GM18499 (cell line): Measurements from ENCODE around the gene PRPSAP1.

ENCODE experiments used
- ATAC-seq: cut with Tn5 transposase; IDR thresholded peaks from one replicate; pipeline ENCODE4 v1.9.1; 2021; ENCODE audit warnings: moderate number of reproducible peaks; ENCODE audit not compliant: insufficient read depth, unreplicated experiment

Gene PRPSAP1

DNA sequence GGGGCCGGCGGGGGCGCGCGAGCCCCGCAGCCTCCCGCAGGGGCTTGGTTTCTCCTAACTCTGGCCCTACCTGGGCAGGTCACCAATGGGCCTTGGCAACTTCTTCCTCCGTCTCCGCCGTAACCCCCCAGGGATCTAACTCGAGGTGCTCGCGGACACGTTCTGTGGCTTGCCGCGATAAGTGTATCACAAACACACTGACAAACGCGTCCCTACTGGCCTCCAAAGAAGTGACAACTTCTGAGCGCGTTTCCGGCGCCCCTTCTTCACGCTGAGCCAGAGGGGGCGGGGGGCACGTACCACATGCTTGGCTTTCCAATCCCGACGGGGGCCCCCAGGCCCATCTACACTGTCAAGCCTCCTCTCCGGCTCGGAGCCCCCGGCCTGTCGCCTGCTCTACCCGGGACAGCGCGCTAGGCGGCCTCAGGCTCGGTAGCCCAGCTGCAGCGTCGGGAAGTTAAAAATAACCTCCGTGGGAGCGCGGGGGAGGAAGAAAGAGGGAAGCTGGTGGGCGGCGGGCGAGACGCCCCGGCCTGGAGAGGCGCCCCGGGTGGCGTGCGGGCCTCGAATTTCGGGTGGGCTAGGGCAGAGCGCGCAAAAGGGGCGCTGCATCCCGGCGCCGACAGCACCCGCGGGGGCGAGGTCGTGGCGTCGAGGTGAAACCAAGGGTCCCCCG lies 30.0 kb upstream of the PRPSAP1 start:
- ATAC-seq = no peak

DNA sequence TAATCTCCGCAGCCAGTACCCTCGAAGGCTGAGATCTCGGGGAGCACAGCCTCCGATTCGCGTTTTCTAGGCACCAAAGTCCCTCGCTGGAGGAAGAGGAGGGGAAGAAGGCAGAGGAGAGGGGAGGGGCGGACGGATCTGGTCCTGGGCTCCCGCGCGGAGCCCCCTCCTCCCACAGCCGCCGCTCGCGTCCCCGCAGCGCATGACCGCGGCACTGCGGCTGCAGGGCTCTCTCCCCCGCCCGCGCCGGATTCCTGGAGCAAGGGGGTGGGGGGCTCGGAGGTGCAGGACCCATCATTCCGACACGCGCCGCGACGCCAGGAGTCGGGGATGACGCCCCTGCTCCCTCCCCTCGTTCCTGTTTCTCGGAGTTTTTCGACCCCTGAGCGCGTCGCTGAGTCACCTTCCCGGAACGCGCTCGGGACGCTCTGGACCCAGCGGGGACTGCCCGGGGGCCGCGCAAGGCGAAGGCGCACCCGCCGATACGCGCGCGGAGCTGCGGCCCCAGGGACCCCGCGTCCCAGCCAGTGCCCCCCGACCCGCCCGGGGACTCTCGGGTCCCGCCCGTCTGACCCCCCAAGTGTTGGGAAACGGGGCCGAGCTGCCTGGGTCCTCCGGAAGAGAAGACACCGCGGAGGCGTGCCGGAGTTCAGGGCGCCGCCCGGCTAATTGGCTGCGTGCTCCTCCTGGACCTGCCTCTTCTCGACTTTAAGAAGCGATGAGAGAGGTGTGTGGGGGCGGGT lies 29.3 kb upstream of the PRPSAP1 start:
- ATAC-seq = no peak

- no peak for ATAC-seq
Measured at GRCh38 chr17:76382351-76382802, 28.7 kb upstream of the PRPSAP1 start.

DNA sequence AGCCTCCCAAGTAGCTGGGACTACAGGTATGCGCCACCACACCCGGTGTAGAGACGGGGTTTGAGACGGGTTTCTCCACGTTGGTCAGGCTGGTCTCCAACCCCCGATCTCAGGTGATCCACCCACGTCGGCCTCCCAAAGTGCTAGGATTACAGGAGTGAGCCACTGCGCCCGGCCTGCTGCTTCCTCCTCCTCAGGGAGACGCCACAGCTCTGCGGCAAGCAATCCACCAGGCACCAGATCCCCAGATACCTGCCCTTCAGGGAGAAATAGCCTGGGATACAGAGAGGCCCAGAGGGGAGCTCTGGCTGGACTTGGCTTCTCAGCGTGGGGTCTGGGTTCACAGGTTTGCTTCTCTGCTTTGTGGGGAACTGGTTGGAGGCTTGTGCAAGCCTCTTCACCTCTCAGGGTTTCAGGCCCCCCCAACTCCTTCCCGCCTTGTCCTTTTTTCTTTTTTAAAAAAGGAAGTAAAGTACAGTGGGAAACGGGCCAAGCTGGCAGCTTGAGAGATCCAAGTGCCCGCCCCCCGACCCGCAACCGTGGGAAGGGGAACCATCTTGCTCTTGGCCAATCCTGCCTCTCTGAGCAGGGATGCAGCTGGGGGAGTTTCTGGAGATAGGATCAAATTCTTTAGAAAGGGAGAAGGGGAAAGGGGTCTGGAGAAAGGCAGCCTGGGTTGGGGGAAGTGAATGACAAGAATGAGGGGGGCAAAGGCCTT lies 28.1 kb upstream of the PRPSAP1 start:
- ATAC-seq = no peak

- no peak for ATAC-seq
Measured at GRCh38 chr17:76379646-76380376, 26.1 kb upstream of the PRPSAP1 start.

DNA sequence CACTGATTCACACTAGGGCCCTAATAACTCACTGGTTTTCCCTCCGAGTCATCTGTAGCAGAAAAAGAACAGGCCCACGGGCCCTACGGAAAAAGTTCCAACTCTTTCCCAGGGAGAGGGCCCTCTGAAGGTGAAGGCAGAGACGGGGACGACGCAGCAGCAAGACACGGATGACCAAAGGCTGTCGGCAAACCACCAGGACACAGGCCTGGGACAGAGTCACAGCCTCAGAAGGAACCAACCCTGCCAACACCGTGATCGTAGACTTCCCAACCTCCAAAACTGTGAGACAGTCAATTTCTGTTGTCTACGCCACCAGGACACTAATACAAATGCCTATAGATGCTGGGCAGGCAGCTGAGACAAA lies 25.5 kb upstream of the PRPSAP1 start:
- no peak for ATAC-seq

DNA sequence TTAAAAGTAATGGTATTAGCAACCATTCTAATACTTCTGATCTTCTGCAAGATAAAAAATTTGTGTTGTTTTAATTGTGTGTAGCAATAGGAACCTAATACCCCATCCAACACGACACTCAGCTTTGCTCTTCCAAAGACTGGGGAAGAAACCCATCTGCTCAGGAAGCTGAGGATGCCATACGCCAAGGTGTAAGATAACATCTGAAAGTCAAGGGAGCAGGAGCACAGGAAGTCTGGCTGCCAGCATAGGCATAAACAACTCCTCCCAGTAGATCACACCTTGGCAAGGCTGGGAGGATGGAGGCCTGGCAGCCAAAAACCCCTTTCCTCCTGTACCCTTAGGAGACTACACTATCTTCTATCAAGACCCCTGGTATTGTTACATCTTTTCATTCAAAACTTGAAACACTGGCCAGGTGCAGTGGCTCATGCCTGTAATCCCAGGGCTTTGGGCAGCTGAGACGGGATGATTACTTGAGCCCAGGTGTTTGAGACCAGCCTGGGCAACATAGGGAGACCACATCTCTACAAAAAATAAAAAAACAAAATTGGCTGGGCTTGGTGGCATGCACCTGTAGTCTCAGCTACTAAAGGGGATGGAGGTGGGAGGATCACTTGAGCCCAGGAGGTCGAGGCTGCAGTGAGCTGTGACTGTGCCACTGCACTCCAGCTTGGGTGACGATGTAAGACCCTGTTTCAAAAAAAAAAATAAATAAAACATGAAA lies 25.0 kb upstream of the PRPSAP1 start:
- no peak for ATAC-seq

GRCh38 chr17:76376318-76377133 lies 22.8 kb upstream of the PRPSAP1 start:
- no peak for ATAC-seq

DNA sequence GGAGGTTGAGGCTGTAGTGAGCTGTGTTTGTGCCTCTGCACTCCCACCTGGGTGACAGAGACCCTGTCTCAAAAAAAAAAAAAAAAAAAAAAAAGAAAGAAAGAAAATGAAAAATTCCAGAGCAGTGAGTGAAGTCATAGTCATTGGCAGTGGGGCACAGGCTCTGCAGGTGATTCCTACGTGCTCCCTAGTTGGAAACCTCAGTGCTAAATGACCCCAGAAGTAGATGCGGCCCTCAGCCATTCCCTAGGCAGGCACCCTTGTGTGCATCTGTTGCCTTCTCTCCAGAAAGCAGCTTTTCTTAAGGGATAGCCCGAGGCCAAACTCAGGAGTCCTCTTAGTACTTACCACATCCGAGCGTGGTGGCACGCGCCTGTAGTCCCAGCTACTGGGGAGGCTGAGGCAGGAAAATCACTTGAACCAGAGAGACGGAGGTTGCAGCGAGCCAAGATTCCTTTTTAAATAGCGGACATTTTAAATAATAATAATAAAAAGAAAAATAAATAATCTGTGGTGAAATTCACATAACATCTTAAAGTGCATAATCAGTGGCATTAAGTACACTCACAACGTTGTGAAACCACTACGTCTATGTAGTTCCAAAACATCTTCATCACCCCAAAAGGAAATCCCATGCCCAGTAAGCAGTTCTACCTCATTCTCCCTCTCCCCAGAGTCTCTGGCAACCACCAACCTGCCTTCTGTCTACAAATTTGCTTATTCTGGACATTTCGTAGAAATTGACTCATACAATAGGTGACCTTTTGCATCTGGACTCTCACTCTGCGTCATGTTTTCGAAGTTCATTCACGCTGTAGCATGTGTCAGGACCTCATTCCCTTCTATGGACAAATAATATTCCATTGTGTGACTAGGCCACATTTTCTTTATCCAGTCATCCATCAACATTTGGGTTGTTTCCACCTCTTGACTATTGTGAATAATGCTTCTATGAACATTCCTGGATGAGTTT lies 18.2 kb upstream of the PRPSAP1 start:
- no peak for ATAC-seq

DNA sequence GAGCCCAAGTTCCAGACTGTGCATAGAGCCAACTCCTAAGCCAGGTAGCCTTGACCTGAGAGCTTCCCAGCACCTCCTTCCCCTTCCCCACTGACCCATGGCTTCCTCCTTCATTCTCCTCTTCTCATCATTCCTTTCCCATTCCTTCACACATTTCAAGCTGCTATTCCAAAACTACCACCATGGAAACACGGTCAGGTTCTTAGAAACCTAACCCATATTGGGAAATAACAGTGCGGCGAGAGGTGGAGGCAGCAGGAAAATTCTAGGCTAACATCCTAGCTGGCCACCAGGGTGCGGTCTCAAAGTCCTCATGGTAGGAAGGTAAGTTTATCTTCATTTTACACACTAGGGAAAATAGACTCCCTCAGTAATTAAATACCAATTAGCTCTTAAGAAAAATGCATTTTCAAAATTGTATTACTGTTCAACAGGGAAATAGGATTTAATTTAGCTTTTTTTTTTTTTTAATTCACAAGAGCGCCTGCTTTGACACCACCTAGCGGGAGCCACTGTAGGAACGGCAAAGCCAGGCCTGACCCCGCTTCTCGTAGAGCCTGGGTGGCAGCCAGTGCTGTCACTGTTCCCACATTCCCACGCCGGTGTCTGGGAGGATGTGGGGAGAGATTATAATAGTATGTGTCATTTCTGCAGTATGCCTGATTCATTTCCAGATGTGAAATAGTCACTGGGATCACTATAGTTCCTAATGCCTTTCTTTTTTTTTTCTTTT lies 16.7 kb upstream of the PRPSAP1 start:
- ATAC-seq = no peak

GRCh38 chr17:76369804-76370203 lies 16.1 kb upstream of the PRPSAP1 start:
- ATAC-seq = no peak

DNA sequence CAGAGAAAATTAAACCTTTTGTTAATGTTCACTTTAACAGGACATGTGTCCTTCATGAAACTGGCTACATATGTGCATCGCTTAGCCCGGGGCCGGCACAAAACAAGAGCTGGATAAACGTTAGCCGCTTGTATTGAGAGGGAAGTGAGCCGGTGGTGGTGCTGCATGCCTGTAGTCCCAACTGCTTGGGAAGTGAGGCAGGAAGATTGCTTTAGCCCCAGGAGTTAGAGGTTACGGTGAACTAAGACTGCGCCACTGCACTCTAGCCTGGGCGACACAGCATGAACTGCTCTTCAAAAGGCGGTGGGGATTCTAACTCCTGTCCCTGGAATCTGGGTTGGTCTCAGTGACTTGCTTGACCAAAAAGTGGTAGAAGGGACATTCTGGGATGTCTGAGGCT lies 15.7 kb upstream of the PRPSAP1 start:
- no peak for ATAC-seq

GRCh38 chr17:76368545-76368944 lies 14.8 kb upstream of the PRPSAP1 start:
- no peak for ATAC-seq

GRCh38 chr17:76367642-76368041 lies 13.9 kb upstream of the PRPSAP1 start:
- no peak for ATAC-seq

- no peak for ATAC-seq
Measured at GRCh38 chr17:76366247-76366646, 12.5 kb upstream of the PRPSAP1 start.

DNA sequence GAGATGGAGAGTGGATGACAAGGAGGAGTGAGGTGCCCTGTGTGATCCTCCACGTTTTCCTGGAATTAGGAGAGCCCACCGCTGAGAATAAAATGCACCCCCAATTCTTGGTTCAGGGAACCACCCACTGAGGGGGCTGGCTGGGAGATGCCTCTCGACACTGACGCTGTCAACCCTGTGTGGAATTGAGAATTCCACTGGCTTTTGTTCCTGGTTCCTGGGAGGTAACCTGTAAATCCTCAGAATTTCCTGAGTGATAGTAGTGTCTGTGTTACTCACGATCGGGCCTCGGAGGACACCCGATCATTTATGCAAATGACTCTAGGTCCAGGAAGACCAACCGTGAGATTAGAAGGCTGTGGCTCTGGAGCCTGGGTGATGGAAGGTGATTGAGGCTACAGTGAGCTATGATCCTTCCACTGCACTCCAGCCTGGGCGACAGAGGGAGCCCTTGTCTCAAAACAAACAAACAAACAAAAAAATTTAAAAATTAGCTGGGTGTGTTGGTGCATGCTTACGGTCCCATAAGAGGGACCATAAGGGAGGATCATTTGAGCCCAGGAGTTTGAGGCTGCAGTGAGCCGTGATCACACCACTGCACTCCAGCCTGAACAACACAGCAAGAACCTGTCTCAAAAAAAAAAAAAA lies 11.7 kb upstream of the PRPSAP1 start:
- ATAC-seq = no peak
